ENCODE measurements around the gene ADAM19.

ADAM19 gene

DNA sequence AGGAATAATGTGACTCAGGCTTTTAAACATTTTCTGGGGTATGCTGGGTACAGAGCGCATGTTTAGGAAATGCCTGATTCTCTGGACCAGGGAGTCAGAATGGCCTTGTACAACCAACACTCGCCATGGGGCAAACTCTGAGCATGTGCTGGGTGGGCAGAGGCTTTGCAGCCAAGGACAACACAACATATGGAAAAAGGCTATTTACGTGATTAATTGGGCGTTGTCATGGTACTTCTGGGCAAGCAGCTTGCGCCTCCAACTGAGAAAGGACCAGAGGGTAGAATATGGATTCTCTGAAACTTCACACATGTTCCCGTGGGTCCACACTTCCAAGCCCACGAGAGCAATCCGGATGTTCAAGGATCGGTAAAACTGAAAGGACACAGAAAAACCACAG lies 66.5 kb downstream of the ADAM19 start:
- no peak for TF ChIP-seq POLR2AphosphoS5 (IDR thresholded peaks at IDR 0.05; ENCODE audit: low read depth, low read length)
- no peak for FAIRE-seq
- DNase-seq (ENCODE audit: insufficient read length) = no peak

DNA sequence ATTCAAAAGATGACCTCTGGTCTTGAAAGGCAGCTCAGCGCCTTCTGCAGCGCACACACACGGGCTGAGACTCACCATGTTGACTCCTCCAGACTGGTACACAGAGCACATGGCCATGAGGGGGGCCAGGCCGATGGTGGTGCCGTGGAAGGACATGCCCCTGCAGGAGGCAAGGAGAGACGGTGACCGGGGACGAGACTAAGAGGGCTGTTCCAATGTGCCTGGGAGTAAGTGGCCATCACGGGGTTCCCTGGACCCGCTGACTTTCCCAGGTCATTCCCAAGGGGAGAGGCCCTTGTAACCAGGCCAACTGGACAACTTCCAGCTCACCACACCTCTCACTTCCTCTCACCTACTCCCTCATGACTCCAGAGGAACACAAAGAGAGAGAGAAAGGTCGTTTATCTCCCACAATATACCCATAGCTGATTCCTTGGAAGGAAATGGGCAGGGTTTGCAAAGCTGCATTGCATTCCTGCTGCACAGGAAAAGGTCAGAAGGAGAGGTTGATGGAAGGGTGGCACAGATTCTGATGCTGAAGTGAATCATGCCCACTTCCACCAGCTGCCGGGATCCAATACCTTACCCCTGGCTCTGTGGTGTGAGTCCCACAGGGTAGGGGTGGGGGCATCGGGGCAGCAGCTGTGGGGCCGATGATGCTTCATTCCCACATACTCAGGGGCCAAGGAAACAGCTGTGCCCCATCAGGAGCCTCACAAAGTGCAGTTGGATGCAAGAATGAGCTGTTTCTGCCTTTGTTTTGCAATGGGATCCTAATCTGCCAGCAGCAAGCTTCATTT lies 68.4 kb downstream of the ADAM19 start:
- FAIRE-seq (no peak), DNase-seq (ENCODE audit: insufficient read length) (no peak)
- TF ChIP-seq POLR2AphosphoS5 (IDR thresholded peaks at IDR 0.05; ENCODE audit: low read depth, low read length) (no peak), TAF1 (IDR thresholded peaks at IDR 0.05; ENCODE audit: borderline replicate concordance, low read depth, low read length) (no peak), POLR2A (IDR thresholded peaks at IDR 0.05; ENCODE audit: low read depth, low read length) (no peak)

GRCh38 chr5:157506066-157506590 lies 69.4 kb downstream of the ADAM19 start:
- TF ChIP-seq POLR2AphosphoS5 (IDR thresholded peaks at IDR 0.05; ENCODE audit: low read depth, low read length) (no peak), POLR2A (IDR thresholded peaks at IDR 0.05; ENCODE audit: low read depth, low read length) (no peak), TAF1 (IDR thresholded peaks at IDR 0.05; ENCODE audit: borderline replicate concordance, low read depth, low read length) (no peak)
- FAIRE-seq = no peak
- no peak for DNase-seq (ENCODE audit: insufficient read length)

DNA sequence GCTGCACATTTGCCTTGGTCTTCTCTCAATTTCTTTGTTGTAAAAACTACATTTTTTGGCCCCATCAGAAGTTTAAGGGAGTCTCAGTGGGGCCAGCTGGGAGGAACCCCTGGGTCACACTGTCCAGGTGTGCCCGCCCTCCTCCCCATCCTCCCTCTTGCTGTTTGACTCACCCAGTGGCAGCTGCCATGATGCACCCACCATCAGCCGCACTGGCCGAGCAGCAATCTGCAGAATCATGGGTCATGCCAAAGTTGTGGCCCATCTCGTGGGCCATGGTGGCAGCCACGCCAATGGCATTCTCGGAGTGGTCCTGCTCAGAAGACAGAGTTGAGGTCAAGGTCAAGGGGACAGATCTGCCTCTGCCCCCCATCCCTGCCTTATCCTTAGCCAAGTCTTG lies 70.1 kb downstream of the ADAM19 start:
- no peak for DNase-seq (ENCODE audit: insufficient read length)
- TF ChIP-seq POLR2AphosphoS5 (IDR thresholded peaks at IDR 0.05; ENCODE audit: low read depth, low read length) (no peak), POLR2A (IDR thresholded peaks at IDR 0.05; ENCODE audit: low read depth, low read length) (no peak), TAF1 (IDR thresholded peaks at IDR 0.05; ENCODE audit: borderline replicate concordance, low read depth, low read length) (no peak)
- no peak for FAIRE-seq

DNA sequence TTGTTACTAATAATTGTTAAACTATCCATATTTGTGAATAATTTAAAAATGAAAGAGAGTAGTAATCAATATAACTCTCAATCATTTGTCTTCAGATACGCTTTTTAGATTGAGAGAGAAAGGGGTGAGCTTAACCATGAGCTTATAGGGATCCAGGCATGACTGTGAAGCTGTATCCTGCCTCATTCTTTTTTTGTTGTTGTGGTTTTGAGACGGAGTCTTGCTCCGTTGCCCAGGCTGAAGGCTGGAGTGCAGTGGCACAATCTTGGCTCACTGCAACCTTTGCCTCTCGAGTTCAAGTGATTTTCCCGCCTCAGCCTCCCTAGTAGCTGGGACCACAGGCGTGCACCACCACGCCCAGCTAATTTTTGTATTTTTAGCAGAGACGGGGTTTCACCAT lies 71.5 kb downstream of the ADAM19 start:
- TF ChIP-seq TAF1 (IDR thresholded peaks at IDR 0.05; ENCODE audit: borderline replicate concordance, low read depth, low read length) (no peak), POLR2A (IDR thresholded peaks at IDR 0.05; ENCODE audit: low read depth, low read length) (no peak), POLR2AphosphoS5 (IDR thresholded peaks at IDR 0.05; ENCODE audit: low read depth, low read length) (no peak)
- no peak for FAIRE-seq
- DNase-seq (ENCODE audit: insufficient read length) = no peak

- TF ChIP-seq TAF1 (IDR thresholded peaks at IDR 0.05; ENCODE audit: borderline replicate concordance, low read depth, low read length) = no peak
- FAIRE-seq = peak; percentile 97
- peak; percentile 35 for DNase-seq (ENCODE audit: insufficient read length)
These were observed 73.4 kb downstream of the ADAM19 start for GRCh38 chr5:157502143-157502647.

DNA sequence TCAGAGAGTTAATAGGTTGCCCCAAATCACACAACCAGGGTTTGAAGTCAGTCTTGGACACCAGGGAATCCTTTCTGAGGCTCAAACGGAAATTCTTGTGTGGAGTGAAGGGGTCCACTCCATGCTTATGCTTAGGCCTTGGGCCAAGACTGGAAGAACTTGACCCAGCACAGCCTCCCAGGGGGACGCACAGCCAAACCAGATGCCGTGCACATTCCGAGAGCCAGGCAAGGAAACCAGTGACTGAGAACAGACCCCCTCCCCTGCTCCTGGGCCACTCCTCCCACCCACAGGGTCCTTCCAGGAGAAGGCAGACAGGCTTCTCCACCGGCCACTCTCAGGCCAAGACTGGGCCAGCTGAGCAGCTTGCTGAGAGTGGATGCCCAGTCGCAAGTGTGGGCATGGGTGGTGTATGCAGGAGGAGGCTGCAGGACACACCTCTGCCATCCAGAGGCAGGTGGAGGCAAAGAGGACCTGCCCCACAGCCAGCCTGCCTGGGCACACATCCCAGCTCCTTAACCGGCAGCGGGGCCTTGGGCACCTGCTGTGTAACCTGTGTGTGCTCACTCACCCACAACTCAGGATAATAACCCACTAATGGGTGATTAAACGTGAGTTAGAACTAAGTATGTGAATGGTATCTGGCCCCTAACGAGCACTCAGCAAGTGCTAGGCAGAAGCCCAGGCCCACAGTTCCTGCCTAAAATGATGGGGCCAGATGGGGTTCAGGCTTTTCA lies 77.5 kb downstream of the ADAM19 start:
- no peak for TF ChIP-seq TAF1 (IDR thresholded peaks at IDR 0.05; ENCODE audit: borderline replicate concordance, low read depth, low read length)
- TF ChIP-seq POLR2AphosphoS5 (IDR thresholded peaks at IDR 0.05; ENCODE audit: low read depth, low read length) = no peak
- TF ChIP-seq POLR2A (IDR thresholded peaks at IDR 0.05; ENCODE audit: low read depth, low read length) = no peak
- DNase-seq (ENCODE audit: insufficient read length) (no peak), FAIRE-seq (no peak)

DNA sequence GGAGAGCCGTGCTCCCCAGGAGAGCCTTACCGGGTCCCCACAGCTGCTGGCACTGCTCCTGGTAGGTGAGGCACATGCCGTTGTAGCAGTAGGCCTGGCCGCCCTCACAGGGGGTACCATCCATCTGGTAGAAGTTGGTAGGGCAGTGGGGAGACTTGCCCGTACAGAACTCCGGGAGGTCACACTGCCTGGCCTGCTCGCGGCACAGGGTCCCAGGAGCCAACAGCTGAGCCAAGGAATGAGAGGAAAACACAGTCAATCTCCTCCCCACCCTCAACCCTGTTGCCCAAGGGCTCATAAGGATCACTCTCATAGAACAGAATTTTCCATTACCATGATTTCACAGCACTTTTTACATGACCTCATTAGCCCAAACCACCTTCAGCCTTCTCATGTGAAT lies 78.7 kb downstream of the ADAM19 start:
- DNase-seq (ENCODE audit: insufficient read length) = no peak
- no peak for FAIRE-seq
- TF ChIP-seq TAF1 (IDR thresholded peaks at IDR 0.05; ENCODE audit: borderline replicate concordance, low read depth, low read length) (no peak), POLR2A (IDR thresholded peaks at IDR 0.05; ENCODE audit: low read depth, low read length) (no peak), POLR2AphosphoS5 (IDR thresholded peaks at IDR 0.05; ENCODE audit: low read depth, low read length) (no peak)

- peak; percentile 30 for FAIRE-seq
- DNase-seq (ENCODE audit: insufficient read length) = no peak
- TF ChIP-seq POLR2A (IDR thresholded peaks at IDR 0.05; ENCODE audit: low read depth, low read length) (no peak), POLR2AphosphoS5 (IDR thresholded peaks at IDR 0.05; ENCODE audit: low read depth, low read length) (no peak), TAF1 (IDR thresholded peaks at IDR 0.05; ENCODE audit: borderline replicate concordance, low read depth, low read length) (no peak)
These were observed 81.3 kb downstream of the ADAM19 start for GRCh38 chr5:157494178-157494832.

DNA sequence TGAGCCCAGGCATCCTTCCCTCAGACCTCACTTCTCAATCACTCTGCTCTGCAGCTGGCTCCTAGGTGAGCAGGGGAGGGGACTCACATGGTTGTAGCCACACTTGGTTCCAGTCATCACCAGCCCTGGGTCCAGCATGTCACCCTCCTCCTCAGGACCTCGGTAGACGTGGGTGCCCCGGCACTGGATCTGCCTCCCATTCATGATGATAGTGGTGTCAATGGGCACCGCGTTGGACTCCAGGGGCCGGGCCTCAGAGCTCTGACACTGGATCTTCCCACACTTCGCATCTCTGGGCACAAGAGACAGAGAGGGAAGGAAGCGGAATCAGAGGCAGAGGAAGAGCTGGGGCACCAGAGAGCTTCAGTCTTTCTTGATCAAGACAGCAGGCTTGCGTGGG lies 82.7 kb downstream of the ADAM19 start:
- DNase-seq (ENCODE audit: insufficient read length) = no peak
- TF ChIP-seq TAF1 (IDR thresholded peaks at IDR 0.05; ENCODE audit: borderline replicate concordance, low read depth, low read length) (no peak), POLR2AphosphoS5 (IDR thresholded peaks at IDR 0.05; ENCODE audit: low read depth, low read length) (no peak), POLR2A (IDR thresholded peaks at IDR 0.05; ENCODE audit: low read depth, low read length) (no peak)
- FAIRE-seq = no peak

DNA sequence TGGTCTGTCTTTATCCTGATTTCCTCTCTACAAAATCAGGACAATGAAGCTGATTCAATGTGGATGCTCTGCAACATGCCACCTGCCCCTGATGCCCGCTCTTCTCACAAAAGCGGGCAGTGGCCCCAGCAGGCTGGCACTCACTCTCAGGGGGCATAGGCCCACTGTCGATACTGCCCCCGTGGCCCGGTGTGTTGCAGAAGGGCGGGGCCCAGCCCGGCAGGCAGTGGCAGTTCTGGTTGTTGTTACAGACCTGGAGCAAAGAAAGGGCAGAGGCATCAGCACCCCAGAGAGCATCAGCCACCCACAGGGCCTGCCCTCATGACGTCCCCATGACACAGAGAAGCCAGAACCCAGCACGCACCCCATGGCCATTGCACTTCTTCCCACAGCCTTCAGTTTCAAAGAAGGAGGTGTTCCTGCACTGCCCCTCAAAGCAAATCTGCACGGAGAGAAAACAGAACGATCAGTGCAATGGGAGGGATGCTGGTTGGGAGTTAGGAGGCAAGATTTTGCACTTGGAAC lies 84.0 kb downstream of the ADAM19 start:
- DNase-seq (ENCODE audit: insufficient read length) = no peak
- TF ChIP-seq TAF1 (IDR thresholded peaks at IDR 0.05; ENCODE audit: borderline replicate concordance, low read depth, low read length) (no peak), POLR2AphosphoS5 (IDR thresholded peaks at IDR 0.05; ENCODE audit: low read depth, low read length) (no peak), POLR2A (IDR thresholded peaks at IDR 0.05; ENCODE audit: low read depth, low read length) (no peak)
- FAIRE-seq = no peak

Data from GM12892 (cell line).